LNCaP clone FGC (cell line): ENCODE measurements around the gene USP49.

Experiments
- DNase-seq: peaks from one replicate; pipeline ENCODE4 v3.0.0-alpha.2; 2011; ENCODE audit warnings: low read depth
- H3K4me3 ChIP-seq: 2 replicates; pipeline ENCODE4 v1.5.1; 2011; ENCODE audit warnings: mild to moderate bottlenecking, low read depth, low read length, control low read depth
- TF ChIP-seq, protein P1 (sequence below): IDR thresholded peaks from 2 replicates; pipeline ENCODE4 v1.5.1; 2012; ENCODE audit warnings: mild to moderate bottlenecking; ENCODE audit not compliant: control insufficient read depth, insufficient read depth; ENCODE audit errors: extremely low read depth

USP49 gene

DNA sequence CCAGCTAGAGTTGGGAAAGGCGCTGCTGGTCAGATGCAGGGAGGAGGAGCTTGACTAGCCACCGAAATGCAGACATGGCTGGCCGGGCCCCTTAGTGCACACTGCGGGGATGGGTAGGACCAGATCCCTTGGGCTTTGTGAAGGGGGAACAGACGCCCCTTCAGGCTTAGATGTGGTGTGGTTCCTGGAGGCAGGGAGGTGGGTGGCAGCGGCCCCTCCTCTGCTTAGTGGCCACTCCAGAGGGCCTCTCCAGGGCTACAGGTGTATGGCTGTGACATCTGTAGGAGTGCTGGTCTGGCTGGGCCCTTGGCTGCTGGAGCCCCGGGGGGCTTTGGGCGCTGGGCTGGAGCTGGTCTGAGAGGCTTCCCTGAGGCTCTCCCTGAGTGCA, 40.5 kb upstream of the USP49 start:
- DNase-seq: no peak
- H3K4me3 ChIP-seq: no peak overlapping the region
- TF ChIP-seq, protein P1, sequence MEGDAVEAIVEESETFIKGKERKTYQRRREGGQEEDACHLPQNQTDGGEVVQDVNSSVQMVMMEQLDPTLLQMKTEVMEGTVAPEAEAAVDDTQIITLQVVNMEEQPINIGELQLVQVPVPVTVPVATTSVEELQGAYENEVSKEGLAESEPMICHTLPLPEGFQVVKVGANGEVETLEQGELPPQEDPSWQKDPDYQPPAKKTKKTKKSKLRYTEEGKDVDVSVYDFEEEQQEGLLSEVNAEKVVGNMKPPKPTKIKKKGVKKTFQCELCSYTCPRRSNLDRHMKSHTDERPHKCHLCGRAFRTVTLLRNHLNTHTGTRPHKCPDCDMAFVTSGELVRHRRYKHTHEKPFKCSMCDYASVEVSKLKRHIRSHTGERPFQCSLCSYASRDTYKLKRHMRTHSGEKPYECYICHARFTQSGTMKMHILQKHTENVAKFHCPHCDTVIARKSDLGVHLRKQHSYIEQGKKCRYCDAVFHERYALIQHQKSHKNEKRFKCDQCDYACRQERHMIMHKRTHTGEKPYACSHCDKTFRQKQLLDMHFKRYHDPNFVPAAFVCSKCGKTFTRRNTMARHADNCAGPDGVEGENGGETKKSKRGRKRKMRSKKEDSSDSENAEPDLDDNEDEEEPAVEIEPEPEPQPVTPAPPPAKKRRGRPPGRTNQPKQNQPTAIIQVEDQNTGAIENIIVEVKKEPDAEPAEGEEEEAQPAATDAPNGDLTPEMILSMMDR: no peak

DNA sequence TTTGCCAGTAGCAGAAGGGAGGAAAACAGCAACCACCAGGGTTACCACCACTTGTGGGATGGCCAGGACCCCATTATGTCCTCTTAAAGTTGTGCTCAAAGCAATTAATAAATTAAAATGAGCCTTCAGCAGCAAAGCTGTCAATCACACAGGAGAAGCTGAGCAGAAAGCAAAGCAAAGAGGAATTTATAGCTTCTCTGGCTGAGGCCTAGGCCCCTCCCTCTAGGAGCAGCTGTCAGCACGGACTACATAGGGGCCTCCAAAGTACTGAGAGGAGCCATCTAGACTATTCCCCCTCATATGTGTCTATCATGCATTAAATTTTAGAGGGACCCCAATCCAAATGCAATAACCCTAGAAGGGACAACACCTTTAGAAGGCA, 40.0 kb upstream of the USP49 start:
- DNase-seq: no peak

DNA sequence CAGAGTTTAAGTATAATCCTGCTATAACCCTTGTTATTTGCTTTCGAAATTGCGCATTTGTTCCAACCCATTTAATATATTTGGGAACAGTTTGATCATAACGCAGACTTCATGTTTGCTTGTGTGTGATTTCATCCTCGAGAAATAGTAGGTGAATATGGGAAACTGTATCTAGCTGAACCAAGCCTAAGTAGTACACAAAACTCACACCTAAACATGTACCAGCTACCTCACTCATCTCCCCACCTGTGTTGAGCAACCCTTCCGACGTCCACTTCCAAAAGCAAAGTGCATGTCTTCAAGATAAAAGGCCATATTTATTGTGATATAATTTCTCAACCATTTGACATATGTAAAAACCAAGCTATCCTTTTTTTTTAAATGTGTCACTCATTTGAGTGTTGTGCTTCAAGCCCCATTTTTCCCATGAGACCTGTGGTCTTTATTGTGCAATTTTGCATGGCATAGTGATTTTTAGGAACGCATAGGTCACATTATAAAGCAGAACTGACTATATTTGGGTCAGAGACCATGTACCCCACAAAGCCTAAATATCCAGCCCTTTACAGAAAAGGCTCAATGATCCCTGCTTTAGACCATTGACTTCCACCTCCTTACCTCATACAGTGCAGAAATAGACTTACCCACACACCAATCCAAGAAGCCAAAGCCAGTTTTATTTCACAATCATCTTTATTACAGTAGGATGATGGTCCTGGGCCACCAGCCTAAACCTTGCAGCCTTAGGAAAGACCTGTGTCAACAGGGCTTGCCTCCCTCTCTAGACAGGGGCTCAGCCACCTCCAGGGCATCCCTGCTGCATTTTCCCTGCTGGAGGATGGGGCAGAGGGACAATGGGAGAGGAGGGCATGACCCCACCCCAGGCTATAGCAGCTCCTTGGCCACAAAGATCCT, 39.4 kb upstream of the USP49 start:
- TF ChIP-seq, protein P1: no peak
- H3K4me3 ChIP-seq: no peak overlapping the region
- no peak for DNase-seq

More for the DNA sequence above, 40.0 kb upstream of the USP49 start:
- H3K4me3 ChIP-seq: no peak overlapping the region
- TF ChIP-seq, protein P1: no peak

DNA sequence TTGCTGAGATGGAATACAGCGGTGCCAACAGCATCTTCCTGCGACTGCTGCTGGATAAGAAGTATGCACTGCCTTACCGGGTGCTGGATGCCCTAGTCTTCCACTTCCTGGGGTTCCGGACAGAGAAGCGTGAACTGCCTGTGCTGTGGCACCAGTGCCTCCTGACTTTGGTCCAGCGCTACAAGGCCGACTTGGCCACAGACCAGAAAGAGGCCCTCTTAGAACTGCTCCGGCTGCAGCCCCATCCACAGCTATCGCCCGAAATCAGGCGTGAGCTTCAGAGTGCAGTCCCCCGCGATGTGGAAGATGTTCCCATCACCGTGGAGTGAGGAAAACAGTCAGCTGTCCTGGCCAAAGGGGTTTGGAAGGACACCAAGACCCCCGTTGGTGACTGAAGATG, 37.2 kb upstream of the USP49 start:
- TF ChIP-seq, protein P1: no peak
- DNase-seq: no peak
- no peak overlapping the region for H3K4me3 ChIP-seq

DNA sequence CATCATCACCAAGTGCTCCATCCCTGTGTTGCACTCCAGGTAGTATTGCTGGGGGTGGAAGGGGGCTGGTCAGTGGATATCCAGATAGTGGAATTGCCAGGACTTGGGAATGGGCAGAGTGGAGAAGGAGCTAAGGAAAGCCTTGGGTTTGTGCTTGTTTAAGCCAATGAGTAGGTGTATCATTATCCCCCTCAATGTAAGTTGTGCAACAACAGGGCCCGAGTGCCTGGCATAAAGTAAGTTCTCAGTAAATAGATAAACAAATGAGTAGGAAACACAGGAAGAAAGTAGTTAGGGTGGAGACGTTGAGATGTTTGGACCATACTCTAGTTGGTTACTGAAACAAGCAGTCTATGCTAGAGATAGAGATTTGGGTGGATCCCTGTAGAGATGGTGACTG, 36.6 kb upstream of the USP49 start:
- DNase-seq: no peak
- no peak overlapping the region for H3K4me3 ChIP-seq
- TF ChIP-seq, protein P1: no peak

DNA sequence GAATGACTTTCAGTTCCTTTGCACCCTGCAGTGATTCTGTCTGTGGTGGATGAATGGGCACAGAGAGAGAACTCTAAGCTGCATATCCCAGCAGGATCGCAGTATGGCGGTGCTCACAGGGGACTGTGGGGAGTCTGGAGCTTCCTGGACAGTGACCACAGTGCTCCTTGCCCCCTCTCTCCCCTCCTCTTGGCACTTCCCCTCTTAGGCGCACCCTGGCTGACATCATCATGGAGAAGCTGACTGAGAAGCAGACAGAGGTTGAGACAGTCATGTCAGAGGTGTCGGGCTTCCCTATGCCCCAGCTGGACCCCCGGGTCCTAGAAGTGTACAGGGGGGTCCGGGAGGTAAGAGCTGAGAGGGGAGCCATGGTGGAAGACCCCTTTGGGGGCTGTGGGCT, 34.7 kb upstream of the USP49 start:
- no peak for DNase-seq
- TF ChIP-seq, protein P1: no peak

DNA sequence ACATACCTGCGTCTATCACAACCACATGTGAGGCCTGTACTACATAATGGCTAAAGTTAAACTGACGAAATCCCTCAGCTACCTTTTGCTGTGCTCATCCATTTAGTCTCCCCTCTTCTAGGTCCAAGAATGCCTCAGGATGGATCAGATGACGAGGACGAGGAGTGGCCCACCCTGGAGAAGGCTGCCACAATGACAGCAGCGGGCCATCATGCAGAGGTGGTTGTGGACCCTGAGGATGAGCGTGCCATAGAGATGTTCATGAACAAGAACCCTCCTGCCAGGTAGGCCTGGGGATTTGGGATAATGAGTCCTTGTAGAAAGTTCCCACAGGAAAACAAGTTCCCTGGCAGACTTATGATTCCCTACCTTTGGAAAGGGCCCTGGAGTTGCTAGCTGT, 32.1 kb upstream of the USP49 start:
- TF ChIP-seq, protein P1: no peak
- H3K4me3 ChIP-seq: no peak overlapping the region
- no peak for DNase-seq

More for the DNA sequence above, 34.7 kb upstream of the USP49 start:
- H3K4me3 ChIP-seq: no peak overlapping the region
